ENCODE results near the gene MCIDAS. TPM values are rescaled to one million over a fixed set of nuclear protein-coding genes. Genes with fewer than 3 reads are reported as not detected.

The MCIDAS gene
- total RNA-seq, 4 donors from 2014 or later, result not detected

DNA sequence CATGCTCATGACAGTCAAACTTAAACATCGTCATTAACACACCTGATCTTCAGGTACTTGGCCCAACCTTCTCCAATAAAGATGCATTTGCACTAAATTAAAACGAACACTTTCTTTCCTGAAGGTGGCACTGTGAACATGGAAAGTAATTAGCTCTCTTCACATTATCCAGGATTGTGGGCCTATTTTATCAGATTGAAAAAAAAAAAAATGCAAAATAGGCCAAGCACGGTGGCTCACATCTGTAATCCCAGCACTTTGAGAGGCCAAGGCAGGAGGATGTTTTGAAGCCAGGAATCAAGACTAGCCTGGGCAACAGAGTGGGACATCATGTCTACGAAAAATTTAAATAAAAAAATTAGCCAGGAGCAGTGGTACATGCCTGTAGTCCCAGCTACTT, 39.7 kb downstream of the MCIDAS start:
- no peak for TF ChIP-seq CTCF (IDR thresholded peaks at IDR 0.05; ENCODE audit: low read depth)

DNA sequence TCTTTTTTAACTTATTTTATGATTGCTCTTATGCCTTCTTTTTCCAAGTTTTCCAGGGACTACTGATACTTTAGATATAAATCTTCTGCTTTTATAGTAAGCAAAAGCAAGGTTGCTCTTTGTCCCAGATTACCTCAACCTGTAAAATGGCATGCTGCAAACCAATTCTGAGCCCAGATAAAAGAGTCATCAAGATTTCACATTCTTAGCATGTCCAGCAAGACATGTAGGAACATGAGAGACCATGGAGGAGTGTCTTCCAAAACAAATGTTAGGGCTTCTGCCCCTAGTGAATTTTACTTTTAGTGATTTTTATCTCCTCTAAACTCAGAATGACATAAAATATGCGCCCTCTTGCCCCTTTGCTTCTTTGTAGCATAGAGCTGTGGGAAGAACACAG, 47.1 kb downstream of the MCIDAS start:
- no peak for TF ChIP-seq CTCF (IDR thresholded peaks at IDR 0.05; ENCODE audit: low read depth)

DNA sequence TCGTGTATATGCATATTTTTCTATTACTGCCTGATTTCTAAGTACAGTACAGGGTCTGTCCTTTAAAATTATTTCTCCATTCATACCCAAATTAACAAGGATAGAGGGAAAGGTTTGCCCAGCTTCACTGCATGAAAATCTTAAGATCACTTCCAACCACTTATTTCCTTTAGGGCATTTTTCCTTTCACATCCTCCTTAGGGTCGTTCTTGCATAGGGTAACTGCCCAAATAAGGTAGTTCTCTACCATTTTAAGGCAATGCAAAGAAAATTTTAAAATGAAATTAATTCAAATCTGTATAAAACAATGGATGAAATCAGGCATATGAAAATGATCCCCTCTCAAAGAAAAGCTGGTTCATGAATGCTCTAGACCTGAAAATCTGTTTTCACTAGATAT, 50.0 kb downstream of the MCIDAS start:
- no peak for TF ChIP-seq CTCF (IDR thresholded peaks at IDR 0.05; ENCODE audit: low read depth)

- TF ChIP-seq CTCF (IDR thresholded peaks at IDR 0.05; ENCODE audit: low read depth), result no peak
Observed at GRCh38 chr5:55176176-55176818, 50.8 kb downstream of the MCIDAS start.

GRCh38 chr5:55175781-55176175, 51.3 kb downstream of the MCIDAS start:
- TF ChIP-seq CTCF (IDR thresholded peaks at IDR 0.05; ENCODE audit: low read depth), result no peak

DNA sequence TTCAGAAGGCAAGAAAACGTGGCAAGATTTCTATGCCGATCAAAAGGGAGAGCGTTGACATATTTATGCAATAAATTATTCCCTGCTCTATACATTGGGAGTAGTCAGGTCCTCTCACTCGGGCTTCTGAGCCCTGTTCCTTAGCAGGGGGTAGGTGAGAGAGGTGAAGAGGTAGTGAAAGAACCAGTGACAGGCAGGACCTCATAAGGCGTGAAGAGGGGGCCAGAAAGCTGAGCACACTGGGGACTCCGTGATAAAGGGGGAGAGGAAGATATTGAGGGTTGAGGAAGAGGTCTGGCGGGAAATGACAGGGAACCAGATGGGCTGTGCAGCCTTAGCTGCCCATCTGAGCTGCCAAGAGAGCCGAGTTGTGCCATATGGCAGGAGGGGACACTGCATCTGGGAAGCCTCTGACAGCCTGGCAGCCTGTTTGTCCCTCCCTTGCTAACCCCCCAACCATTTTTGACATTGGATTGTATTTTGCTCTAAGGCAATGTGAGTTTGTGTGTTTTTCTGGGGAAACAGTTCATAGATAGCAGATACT, 53.4 kb downstream of the MCIDAS start:
- no peak for TF ChIP-seq CTCF (IDR thresholded peaks at IDR 0.05; ENCODE audit: low read depth)

DNA sequence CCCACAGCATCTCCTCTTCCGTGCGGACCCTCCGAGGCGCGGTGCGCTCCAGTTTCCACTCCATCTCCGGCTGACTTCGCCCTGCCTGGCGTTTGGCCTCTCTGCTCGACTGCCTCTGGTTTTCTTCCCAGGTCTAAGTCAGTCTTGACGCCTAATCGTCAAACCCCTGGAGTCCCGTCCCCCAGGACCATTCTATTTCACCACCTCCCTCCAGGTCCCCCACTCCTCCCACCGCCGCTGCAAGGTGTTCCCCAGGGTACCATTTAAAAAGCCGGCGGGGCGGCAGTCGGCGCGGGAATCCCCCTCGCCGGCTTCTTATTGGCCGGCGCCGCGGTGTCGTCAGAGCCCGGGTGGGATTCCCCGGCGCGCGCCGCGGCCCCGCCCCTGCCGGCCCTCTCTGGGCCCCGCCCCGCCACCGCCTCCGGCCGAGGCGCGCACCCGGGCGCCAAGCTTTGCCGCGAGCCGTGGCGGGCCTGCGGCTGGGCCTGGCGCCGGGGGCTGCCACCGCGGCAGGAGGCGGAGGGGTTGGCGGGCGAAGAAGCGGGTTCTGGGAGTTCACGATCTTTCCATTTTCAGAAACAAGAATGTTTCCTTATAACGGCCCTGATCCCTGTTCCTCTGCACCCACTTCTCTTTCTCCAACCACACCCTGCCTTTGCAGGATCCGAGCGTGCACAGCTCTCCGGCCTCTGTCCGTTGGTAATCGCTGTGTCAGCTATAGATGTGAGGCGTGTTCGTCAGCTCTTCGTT, 54.0 kb downstream of the MCIDAS start, which contains the start of gene CDC20B:
Gene CDC20B (minus strand): TSS at position 241 of the 750 bp plus-strand sequence. CDS start 177 bp downstream, at position 64.
- no peak for TF ChIP-seq CTCF (IDR thresholded peaks at IDR 0.05; ENCODE audit: low read depth)
